OCI-LY7 (cell line): ENCODE data around the gene SLC9A3.

Source experiments
- EZH2phosphoT487 ChIP-seq: fragments of 200-600 bp; sonication (generic); IDR thresholded peaks from 2 replicates; pipeline ENCODE4 v1.6.1; 2018; ENCODE audit warnings: low read depth, borderline replicate concordance, mild to moderate bottlenecking, mixed run types, antibody characterized with exemption, low read length, moderate library complexity, mixed read lengths
- TF ChIP-seq, protein P1 (sequence below): fragments of 200-600 bp; sonication (generic); conservative IDR thresholded peaks from 2 replicates; pipeline ENCODE4 v1.5.1; 2014; ENCODE audit warnings: mild to moderate bottlenecking, antibody characterized with exemption, low read length, moderate library complexity, mixed read lengths

DNA sequence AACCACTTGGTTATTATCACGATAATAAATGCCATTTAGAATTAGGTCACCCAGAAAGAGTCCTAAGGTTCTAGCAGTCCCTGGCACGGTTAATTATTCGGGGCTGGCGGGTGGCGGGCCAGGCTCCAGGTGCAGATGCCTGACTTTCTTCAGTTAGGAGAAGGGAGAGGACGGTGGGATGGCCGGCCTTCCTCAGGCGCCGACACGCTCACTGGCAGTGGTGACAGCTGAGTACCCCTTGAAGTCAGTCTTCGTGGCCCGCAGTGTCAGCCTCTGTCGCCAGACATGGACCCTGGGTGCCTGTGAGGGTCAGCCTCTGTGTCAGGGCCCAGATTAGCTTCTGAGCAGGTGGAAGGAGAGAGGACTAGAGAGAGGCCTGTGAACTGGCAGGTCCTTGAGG is 102.3 kb downstream of the SLC9A3 start:
- TF ChIP-seq, protein P1, sequence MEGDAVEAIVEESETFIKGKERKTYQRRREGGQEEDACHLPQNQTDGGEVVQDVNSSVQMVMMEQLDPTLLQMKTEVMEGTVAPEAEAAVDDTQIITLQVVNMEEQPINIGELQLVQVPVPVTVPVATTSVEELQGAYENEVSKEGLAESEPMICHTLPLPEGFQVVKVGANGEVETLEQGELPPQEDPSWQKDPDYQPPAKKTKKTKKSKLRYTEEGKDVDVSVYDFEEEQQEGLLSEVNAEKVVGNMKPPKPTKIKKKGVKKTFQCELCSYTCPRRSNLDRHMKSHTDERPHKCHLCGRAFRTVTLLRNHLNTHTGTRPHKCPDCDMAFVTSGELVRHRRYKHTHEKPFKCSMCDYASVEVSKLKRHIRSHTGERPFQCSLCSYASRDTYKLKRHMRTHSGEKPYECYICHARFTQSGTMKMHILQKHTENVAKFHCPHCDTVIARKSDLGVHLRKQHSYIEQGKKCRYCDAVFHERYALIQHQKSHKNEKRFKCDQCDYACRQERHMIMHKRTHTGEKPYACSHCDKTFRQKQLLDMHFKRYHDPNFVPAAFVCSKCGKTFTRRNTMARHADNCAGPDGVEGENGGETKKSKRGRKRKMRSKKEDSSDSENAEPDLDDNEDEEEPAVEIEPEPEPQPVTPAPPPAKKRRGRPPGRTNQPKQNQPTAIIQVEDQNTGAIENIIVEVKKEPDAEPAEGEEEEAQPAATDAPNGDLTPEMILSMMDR = no peak
- TF ChIP-seq EZH2phosphoT487 = no peak
